Measurements from ENCODE around the gene UBE4B.

DNA sequence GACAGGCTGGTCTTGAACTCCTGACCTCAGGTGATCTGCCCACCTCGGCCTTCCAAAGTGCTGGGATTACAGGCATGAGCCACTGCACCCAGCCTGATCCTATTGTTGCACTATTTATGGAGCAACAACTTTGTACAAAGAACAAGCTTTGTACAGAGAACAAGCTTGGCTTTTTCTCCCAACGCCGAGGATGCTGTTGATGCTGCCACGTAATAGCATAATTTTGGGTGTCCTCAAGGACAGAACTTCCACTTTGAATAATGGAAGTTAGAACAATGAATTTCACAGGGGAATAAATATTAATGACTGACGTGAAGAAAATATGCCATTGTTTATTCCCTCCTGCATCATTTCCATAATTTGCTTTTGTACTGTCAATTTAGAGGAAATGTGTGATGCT, 48.5 kb upstream of the UBE4B start:
- TF ChIP-seq, protein P1, sequence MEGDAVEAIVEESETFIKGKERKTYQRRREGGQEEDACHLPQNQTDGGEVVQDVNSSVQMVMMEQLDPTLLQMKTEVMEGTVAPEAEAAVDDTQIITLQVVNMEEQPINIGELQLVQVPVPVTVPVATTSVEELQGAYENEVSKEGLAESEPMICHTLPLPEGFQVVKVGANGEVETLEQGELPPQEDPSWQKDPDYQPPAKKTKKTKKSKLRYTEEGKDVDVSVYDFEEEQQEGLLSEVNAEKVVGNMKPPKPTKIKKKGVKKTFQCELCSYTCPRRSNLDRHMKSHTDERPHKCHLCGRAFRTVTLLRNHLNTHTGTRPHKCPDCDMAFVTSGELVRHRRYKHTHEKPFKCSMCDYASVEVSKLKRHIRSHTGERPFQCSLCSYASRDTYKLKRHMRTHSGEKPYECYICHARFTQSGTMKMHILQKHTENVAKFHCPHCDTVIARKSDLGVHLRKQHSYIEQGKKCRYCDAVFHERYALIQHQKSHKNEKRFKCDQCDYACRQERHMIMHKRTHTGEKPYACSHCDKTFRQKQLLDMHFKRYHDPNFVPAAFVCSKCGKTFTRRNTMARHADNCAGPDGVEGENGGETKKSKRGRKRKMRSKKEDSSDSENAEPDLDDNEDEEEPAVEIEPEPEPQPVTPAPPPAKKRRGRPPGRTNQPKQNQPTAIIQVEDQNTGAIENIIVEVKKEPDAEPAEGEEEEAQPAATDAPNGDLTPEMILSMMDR (conservative IDR thresholded peaks at IDR 0.05; ENCODE audit: low read depth in 2 of 2) = no peak
- TF ChIP-seq EZH2phosphoT487 (IDR thresholded peaks at IDR 0.05; ENCODE audit: unreplicated experiment) = no peak
- TF ChIP-seq EZH2 (IDR thresholded peaks at IDR 0.05; ENCODE audit: low read depth, unreplicated experiment) = no peak
- no peak for TF ChIP-seq POLR2AphosphoS5 (IDR thresholded peaks at IDR 0.05; ENCODE audit: low read depth)

Measured in GM23338 (cell line).